Fibroblast of lung (primary cell): ENCODE measurements around the gene EPHA1.

Source experiments
- CTCF ChIP-seq, 2 donors: IDR thresholded peaks in 1 of 2; conservative IDR thresholded peaks in 1 of 2; 1 replicate in 1 of 2; 2 replicates in 1 of 2; pipeline ENCODE4 v1.5.1; 2011 to 2012; ENCODE audit warnings: low read length in 2 of 2, control low read depth in 1 of 2, inconsistent platforms in 1 of 2, low read depth in 1 of 2, mild to moderate bottlenecking in 1 of 2
- EZH2 ChIP-seq: IDR thresholded peaks from 2 replicates; pipeline ENCODE4 v1.5.1; 2012; ENCODE audit warnings: low read length, control low read depth, mild to moderate bottlenecking; ENCODE audit errors: missing control alignments

- TF ChIP-seq EZH2 (no peak), CTCF (conservative IDR thresholded peaks at IDR 0.05 in 1 of 2, IDR thresholded peaks at IDR 0.05 in 1 of 2; ENCODE audit: low read depth in 1 of 2, low read length in 2 of 2) (no peak)
Measured at GRCh38 chr7:143355450-143356385, 52.9 kb downstream of the EPHA1 start.
